GM18858 (cell line): ENCODE measurements around the gene CREB1.
A peak's percentile ranks its signal among the peaks of the same experiment; 100 is the strongest.
"Not testable (repeated sequence)": the region's sequence is repeated elsewhere in the genome, so short reads cannot be mapped to it uniquely, and the experiment has no call there.

Experiments used
- ATAC-seq: cut with Tn5 transposase; IDR thresholded peaks from one replicate; pipeline ENCODE4 v1.9.1; 2021; ENCODE audit not compliant: unreplicated experiment

CREB1 gene

GRCh38 chr2:207529330-207530159 lies at the start of gene CREB1:
Gene CREB1, plus strand, starts transcription at chr2:207529962. Its CDS starts 25,674 bp downstream, at chr2:207555636.
- peak; percentile 75 for ATAC-seq

- ATAC-seq = no peak
Measured at GRCh38 chr2:207480521-207481040, 49.2 kb upstream of the CREB1 start.

DNA sequence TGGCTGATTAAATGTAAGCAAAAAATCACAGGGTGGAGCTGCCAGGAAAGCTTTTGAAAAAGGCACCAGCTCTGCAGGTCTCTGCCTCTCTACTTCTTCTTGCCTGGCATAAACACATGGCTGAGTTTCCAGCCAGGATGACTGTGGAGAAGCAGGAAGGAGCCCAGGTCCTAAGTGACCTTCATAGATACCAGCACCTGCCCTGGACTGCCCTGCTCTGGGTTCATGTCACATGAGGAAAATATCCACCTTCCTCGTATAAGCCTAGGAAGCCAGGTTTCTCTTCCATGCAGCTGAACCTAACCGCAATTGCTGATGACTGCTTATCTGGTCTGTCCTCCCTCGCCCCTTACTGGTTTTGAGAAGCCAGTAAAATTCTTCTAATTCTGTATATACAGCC lies 47.8 kb upstream of the CREB1 start:
- no peak for ATAC-seq

GRCh38 chr2:207482630-207483029 lies 47.1 kb upstream of the CREB1 start:
- no peak for ATAC-seq

GRCh38 chr2:207483066-207483465 lies 46.7 kb upstream of the CREB1 start:
- no peak for ATAC-seq

GRCh38 chr2:207483477-207483876 lies 46.3 kb upstream of the CREB1 start:
- ATAC-seq = no peak

GRCh38 chr2:207484444-207485391 lies 45.0 kb upstream of the CREB1 start:
- peak; percentile 74 for ATAC-seq

DNA sequence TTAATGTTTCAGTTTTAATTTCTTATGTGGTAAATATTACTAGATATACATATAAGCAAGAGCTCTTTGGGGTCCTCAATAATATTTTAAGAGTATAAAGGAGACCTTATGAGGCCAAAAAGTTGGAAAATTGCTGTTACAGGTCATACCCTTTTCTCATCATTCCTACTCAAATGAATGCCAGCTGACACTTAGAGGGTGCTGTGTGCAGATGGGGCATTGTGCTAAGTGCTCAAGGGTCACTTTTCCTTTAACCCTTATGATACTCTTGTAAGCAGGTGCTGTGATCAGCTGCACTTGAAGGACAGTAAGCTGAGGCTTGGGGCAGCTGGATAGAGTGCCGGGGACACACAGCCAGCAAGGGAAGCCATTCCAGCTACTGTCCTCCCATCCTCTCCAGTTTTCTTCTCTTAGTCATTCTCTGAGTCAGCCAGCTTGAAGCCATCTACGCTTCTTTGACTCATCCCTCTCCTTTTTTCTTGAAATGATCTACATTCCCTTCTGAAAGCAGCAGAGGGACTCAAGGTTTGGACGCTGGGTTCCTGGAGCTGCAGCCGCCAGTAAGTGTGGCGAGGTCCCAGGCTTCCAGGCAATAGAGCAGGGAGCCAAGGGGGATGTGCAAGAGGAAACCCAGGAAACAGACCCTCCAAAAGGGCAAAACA lies 42.0 kb upstream of the CREB1 start:
- ATAC-seq = no peak

DNA sequence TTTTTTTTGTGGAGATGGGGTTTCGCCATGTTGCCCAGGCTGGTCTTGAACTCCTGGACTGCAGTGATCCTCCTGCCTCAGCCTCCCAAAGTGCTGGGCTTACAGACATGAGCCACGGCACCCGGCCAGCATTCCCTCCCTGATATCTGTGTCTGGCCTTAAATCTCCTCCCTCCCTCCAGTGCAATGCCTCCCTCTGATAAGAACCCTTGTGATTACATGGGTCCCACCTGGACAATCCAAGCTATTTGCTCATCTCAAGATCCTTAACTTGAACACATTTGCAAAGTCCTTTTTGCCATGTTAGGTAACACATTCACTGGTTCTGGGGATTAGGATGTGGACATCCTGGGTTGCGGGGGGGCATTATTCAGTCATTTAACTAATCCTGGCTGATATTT lies 40.5 kb upstream of the CREB1 start:
- ATAC-seq = no peak

DNA sequence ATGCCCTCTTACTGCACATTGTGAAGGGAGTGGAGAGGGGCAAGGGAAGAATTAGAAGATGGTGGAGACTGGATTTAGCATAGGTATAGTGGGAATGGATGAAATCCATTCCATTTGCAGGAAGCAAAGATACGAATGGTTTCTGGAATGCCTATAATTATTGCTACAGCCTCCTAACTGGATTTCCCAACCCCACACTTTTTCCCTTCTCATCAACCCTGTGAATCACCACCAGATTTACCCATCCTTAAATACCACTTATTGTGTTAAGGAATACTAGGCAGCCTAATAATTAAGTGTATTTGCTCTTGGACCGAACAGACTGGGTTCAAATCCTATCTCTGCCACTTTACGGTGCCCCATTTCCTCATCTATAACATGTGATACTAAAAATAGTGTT lies 39.3 kb upstream of the CREB1 start:
- ATAC-seq = no peak

DNA sequence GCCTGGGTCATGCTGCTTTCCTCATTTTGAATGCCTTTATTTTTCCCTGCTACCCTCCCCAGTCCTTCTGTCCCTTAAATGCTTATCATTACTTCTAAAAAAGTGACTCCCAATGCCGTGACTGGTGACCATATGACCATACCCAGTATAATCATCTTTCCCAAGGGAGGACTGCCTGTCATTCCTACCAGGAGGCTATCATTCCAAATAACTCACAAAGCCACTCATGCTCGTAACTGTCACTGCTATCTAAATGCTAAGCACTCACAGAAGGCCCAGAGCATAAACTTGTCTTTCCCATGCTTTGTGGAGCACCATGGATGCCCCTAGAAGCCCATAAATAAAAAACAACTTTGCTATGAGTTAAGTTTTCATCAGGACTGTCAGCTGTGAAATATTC lies 38.7 kb upstream of the CREB1 start:
- ATAC-seq = no peak

DNA sequence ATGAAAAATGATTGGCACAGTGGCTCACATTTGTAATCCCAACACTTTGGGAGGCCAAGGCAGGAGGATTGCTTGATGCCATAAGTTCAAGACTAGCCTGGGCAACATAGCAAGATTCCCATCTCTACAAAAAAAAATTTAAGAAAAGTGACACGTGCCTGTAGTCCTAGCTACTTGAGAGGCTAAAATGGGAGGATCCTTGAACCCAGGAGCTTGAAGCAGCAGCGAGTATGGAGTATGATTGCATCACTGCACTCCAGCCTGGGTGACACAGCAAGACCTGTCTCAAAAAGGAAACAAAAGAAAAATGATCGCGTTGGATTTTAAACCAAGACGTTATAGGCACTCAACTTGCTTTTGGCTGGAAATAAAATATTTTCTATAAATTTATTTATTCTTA lies 37.8 kb upstream of the CREB1 start:
- ATAC-seq = no peak

DNA sequence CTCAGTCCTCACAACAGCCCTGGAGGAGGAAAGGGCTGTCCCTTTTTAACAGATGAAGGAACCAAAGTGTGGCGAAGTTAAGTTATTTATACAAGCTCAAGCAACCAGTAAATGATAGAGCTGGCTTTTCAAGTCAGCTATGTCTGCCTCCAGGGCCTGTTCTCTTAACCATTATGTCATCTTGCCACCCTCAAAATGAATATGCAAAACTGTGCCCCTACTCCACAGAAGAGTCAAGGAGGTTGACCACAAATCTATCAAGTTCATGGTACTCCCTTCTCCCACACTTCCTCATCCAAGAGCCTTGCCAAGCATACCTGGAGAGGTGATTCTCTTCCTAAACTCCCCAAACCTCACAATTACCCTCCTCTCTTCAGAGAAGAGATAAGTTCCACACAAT lies 37.3 kb upstream of the CREB1 start:
- no peak for ATAC-seq

GRCh38 chr2:207494137-207494536 lies 35.6 kb upstream of the CREB1 start:
- no peak for ATAC-seq

DNA sequence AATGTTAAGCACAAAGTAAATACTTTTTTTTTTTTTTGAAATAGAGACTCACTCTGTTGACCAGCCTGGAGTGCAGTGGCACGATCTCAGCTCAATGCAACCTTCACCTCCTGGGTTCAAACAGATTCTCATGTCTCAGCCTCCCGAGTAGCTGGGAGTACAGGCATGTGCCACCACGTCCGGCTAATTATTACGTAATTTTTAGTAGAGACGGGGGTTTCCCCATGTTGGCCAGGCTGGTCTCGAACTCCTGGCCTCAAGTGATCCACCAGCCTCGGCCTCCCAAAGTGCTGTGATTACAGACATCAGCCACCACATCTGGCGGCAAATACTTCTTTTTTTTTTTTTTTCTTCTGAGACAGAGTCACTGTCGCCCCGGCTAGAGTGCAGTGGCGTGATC lies 32.8 kb upstream of the CREB1 start:
- ATAC-seq = not testable (repeated sequence)

GRCh38 chr2:207497596-207497995 lies 32.2 kb upstream of the CREB1 start:
- no peak for ATAC-seq

- no peak for ATAC-seq
Measured at GRCh38 chr2:207498427-207498826, 31.3 kb upstream of the CREB1 start.

DNA sequence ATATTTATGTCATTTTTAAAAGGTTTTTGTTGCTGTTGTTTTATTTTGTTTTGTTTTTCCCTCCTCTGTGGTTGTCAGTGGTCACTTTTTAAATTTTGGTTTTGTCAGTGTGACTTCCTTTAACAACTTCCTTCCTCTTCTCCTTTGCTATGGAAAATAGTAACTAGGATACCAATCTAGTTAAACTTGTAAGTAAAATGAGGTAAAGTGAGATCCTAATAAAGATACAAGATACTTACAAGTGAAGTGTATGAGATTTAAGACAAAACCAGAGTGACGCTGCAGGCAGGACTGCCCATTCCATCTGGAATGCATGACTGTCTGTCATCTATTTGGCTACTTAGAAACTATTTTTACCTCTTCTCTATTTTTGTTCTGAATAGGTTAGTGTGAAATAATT lies 30.6 kb upstream of the CREB1 start:
- no peak for ATAC-seq

- ATAC-seq = no peak
Measured at GRCh38 chr2:207501802-207502576, 27.8 kb upstream of the CREB1 start.

DNA sequence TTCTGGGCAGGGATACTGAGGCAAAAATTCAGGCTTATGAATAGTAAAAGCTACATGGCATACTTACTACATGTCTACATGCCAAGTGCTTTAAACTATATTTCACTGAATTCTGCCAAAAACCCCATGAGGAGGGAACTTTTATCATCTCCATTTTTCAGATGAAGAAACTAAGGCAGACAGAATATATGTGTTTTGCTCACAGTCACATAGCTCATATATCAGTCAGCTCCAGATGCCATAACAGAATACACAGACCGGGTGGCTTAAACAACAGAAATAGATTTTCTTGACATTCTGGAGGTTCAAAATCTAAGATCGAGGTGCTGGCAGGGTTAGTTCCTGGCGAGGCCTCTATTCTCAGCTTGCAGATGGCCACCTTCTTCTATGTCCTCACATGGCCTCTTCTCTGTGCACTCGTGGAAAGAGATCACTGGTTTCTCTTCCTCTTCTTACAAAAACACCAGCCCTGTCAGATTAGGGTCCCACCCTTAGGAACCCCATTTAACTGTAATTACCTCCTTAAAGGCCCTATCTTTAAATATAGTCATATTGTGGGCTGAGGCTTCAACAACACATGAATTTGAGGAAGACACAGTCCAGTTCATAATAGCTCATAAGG lies 27.1 kb upstream of the CREB1 start:
- ATAC-seq = peak; percentile 28
